OCI-LY3 (cell line): Measurements from ENCODE around the gene BTG1.

ENCODE experiments used
- H2AFZ ChIP-seq: fragments of 200-600, 300-600 bp; shearing (Covaris generic); 2 replicates; pipeline ENCODE4 v1.6.0; 2014; ENCODE audit warnings: antibody characterized with exemption, low read depth, low read length
- H3K27ac ChIP-seq: fragments of 200-600, 300-600 bp; sonication (generic); 2 replicates; pipeline ENCODE4 v1.5.1; 2014; ENCODE audit warnings: mild to moderate bottlenecking, low read length, moderate library complexity, mixed read lengths
- H3K27me3 ChIP-seq: fragments of 200-600, 300-600 bp; sonication (generic); 2 replicates; pipeline ENCODE4 v1.6.1; 2014; ENCODE audit warnings: low read depth, low read length, mixed read lengths
- H3K36me3 ChIP-seq: fragments of 200-600, 300-600 bp; sonication (generic); replicated peaks from 2 replicates; pipeline ENCODE3; 2014; ENCODE audit warnings: low read depth, low read length, mixed read lengths
- H3K4me1 ChIP-seq: fragments of 300-600, 200-600 bp; sonication (generic); 2 replicates; pipeline ENCODE4 v1.6.1; 2014; ENCODE audit warnings: low read length, mixed read lengths
- H3K4me2 ChIP-seq: fragments of 200-600, 300-600 bp; sonication (generic); 2 replicates; pipeline ENCODE4 v1.6.1; 2014; ENCODE audit warnings: low read length, mixed read lengths
- H3K4me3 ChIP-seq: fragments of 300-600, 200-600 bp; sonication (generic); 2 replicates; pipeline ENCODE4 v1.5.1; 2014; ENCODE audit warnings: antibody characterized with exemption, mild to moderate bottlenecking, low read length, moderate library complexity
- H3K79me2 ChIP-seq: fragments of 300-600, 200-600 bp; shearing (Covaris generic); 2 replicates; pipeline ENCODE4 v1.6.1; 2014; ENCODE audit warnings: mild to moderate bottlenecking, low read length, mixed read lengths
- H3K9ac ChIP-seq: fragments of 300-600, 200-600 bp; shearing (Covaris generic); 2 replicates; pipeline ENCODE4 v1.6.0; 2014; ENCODE audit warnings: mild to moderate bottlenecking, low read length, moderate library complexity
- H3K9me3 ChIP-seq: fragments of 200-600, 300-600 bp; shearing (Covaris generic); 2 replicates; pipeline ENCODE4 v1.6.1; 2014; ENCODE audit warnings: low read length, mixed read lengths; ENCODE audit not compliant: insufficient read depth
- H4K20me1 ChIP-seq: fragments of 200-600, 300-600 bp; sonication (generic); 2 replicates; pipeline ENCODE4 v1.6.1; 2016; ENCODE audit warnings: low read length, mixed read lengths; ENCODE audit not compliant: insufficient read depth
- EZH2phosphoT487 ChIP-seq: fragments of 200-600 bp; shearing (Covaris generic); IDR thresholded peaks from 2 replicates; pipeline ENCODE4 v1.6.1; 2018; ENCODE audit warnings: antibody characterized with exemption, mixed run types, low read depth
- TF ChIP-seq, protein P1 (sequence below): fragments of 200-600, 300-600 bp; sonication (generic); IDR thresholded peaks from 2 replicates; pipeline ENCODE4 v1.5.1; 2014; ENCODE audit warnings: antibody characterized with exemption, low read length, low read depth

The BTG1 gene

DNA sequence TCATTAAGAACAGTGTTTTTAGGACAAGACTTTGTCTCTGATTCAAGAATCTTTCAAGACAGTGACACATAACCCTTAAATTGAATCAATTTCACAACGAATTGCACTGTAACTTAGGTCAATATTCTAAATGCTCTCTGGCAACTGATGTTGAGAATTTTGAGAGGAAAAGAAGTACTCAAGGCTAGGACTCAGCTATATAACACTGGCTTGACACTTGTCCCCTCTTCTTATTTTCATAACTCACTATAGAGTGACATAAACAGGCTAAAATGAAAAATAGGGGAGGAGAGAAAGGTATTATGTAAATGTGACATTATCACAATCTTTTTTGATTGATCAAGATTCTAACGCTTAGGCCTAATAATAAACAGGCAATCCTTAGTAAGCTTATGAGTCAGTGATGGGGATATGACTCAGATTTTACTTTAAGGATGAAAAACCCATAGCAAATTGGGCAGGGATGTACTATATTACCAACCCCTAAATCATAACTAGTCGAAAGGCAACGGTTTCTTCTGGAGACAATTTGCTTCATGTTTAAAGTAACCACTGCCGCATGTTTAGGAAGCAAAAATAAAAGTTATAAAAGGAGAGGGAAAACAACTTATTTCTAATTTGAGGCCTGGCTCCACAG is 10.9 kb downstream of the BTG1 start:
- H3K4me1 ChIP-seq = peaks cover 80% of the 10 kb centered on the region
- H3K4me3 ChIP-seq = peak overlapping the region; percentile 96
- no peak for TF ChIP-seq EZH2phosphoT487
- TF ChIP-seq, protein P1, sequence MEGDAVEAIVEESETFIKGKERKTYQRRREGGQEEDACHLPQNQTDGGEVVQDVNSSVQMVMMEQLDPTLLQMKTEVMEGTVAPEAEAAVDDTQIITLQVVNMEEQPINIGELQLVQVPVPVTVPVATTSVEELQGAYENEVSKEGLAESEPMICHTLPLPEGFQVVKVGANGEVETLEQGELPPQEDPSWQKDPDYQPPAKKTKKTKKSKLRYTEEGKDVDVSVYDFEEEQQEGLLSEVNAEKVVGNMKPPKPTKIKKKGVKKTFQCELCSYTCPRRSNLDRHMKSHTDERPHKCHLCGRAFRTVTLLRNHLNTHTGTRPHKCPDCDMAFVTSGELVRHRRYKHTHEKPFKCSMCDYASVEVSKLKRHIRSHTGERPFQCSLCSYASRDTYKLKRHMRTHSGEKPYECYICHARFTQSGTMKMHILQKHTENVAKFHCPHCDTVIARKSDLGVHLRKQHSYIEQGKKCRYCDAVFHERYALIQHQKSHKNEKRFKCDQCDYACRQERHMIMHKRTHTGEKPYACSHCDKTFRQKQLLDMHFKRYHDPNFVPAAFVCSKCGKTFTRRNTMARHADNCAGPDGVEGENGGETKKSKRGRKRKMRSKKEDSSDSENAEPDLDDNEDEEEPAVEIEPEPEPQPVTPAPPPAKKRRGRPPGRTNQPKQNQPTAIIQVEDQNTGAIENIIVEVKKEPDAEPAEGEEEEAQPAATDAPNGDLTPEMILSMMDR = no peak
- peak overlapping the region; percentile 93 for H3K4me2 ChIP-seq
- peaks cover 100% of the 10 kb centered on the region for H3K79me2 ChIP-seq
- peak overlapping the region; percentile 86 for H3K27ac ChIP-seq
- H3K9ac ChIP-seq = peak overlapping the region; percentile 96
- peaks cover 95% of the 10 kb centered on the region for H4K20me1 ChIP-seq
- H3K27me3 ChIP-seq = no peaks in the 10 kb centered on the region
- H3K36me3 ChIP-seq = peaks cover 54% of the 10 kb centered on the region
- H3K9me3 ChIP-seq = no peaks in the 10 kb centered on the region
- H2AFZ ChIP-seq = no peak overlapping the region

DNA sequence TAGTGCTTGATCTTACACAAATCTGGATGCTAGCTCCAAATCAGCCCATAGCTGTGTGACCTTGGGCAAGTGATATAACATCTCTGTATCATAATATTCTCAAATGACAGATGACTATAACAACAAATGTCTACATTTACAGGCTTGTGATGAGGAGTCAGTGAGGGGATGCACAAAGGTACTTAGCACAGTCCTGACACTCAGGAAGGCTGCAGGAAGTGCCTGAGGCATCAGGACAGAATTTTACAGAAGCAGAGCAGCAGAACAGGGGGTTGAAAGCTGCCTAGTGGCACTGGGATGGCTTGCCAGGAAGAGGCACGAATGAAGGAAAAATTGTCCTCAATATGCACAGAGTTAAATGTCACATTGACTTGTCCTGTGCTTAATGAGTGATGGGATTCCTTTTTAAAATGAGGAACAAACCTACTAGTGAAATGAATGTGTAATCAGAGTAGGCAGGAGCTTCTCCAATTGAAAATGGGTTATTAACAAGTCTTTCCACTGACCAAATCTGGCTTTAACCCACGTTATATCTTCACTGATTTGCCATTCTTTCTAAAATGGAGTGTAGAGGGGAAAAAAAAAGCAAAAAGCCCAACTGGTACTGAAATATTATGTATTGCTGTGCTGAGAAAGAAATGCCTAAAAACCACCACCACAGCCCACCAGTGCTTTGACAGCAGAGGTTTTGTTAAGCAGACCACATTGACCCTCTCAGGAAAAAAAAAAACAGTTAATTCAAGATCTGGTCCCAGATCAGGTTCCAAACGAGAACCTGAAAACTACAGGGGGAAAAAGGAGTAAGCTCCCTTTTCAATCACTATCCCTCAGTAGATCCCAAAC is 11.6 kb downstream of the BTG1 start:
- H3K9me3 ChIP-seq = no peaks in the 10 kb centered on the region
- H2AFZ ChIP-seq = no peak overlapping the region
- TF ChIP-seq, protein P1 = no peak
- TF ChIP-seq EZH2phosphoT487 = no peak
- H3K27ac ChIP-seq = peak overlapping the region; percentile 86
- peak overlapping the region; percentile 93 for H3K4me2 ChIP-seq
- H3K4me1 ChIP-seq = peaks cover 73% of the 10 kb centered on the region
- H3K4me3 ChIP-seq = peak overlapping the region; percentile 96
- H3K9ac ChIP-seq = peak overlapping the region; percentile 96
- H3K79me2 ChIP-seq = peaks cover 100% of the 10 kb centered on the region
- H3K27me3 ChIP-seq = no peaks in the 10 kb centered on the region
- peaks cover 92% of the 10 kb centered on the region for H4K20me1 ChIP-seq
- H3K36me3 ChIP-seq = peaks cover 51% of the 10 kb centered on the region

DNA sequence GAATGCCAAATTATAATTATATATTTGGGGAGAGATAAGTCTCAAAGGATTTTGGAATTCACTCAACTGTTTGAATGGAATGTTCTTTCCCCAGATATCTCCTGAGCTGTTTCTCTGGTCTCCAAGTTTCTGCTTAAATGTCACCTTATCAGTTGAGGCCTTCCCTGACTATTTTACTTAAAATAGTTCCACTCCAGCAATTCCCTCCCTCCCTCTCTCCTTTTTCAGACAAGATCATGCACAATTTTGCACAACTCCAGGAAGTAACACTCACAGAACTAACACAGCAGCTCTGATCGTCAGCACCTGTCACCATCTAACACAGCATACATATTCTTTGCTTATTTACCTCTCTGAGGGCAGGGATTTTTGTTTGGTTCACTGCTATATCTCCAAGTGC is 12.5 kb downstream of the BTG1 start:
- Histone ChIP-seq H3K9me3 (no peaks in the 10 kb centered on the region), H3K4me2 (peak overlapping the region; percentile 93), H4K20me1 (peaks cover 90% of the 10 kb centered on the region), H3K4me1 (peaks cover 64% of the 10 kb centered on the region), H3K27me3 (no peaks in the 10 kb centered on the region), H3K4me3 (peak overlapping the region; percentile 96; the same call in 1 of the 2 replicates), H3K79me2 (peaks cover 100% of the 10 kb centered on the region), H3K9ac (peak overlapping the region; percentile 23; the same call in 1 of the 2 replicates), H3K36me3 (peaks cover 48% of the 10 kb centered on the region), H3K27ac (peak overlapping the region; percentile 86), H2AFZ (no peak overlapping the region)
- TF ChIP-seq EZH2phosphoT487 = no peak
- TF ChIP-seq, protein P1 = no peak

DNA sequence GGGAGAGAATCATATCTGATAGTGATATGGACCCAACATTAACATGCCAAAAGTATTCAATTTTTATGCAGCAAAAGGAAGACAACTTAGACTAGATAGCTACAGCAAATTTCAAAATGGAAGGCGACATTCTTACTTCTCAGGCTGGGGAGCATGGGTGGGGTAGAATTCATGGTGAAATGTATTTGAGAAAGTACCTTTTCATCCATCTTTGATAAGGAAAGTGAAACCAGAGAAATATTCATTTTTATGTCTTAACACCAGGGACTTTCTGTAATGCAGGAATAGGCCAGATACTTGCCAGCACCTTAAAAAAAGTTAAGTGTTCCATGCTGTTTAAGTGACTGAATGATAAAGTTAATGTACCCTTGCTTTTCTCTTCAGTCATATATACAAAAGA is 13.4 kb downstream of the BTG1 start:
- H4K20me1 ChIP-seq = peaks cover 84% of the 10 kb centered on the region
- H3K27ac ChIP-seq = no peak overlapping the region
- no peak overlapping the region for H3K9ac ChIP-seq
- H3K36me3 ChIP-seq = peaks cover 46% of the 10 kb centered on the region
- no peaks in the 10 kb centered on the region for H3K27me3 ChIP-seq
- TF ChIP-seq EZH2phosphoT487 = no peak
- TF ChIP-seq, protein P1 = no peak
- peaks cover 100% of the 10 kb centered on the region for H3K79me2 ChIP-seq
- H3K4me1 ChIP-seq = peaks cover 55% of the 10 kb centered on the region
- H3K9me3 ChIP-seq = no peaks in the 10 kb centered on the region
- H3K4me2 ChIP-seq = peak overlapping the region; percentile 93
- no peak overlapping the region for H3K4me3 ChIP-seq
- no peak overlapping the region for H2AFZ ChIP-seq
